Karpas-422 (cell line): ENCODE data around the gene FERD3L. TPM values are rescaled to one million over a fixed set of nuclear protein-coding genes. Genes with fewer than 3 reads are reported as not detected.

Experiments
- DNase-seq: peaks from one replicate; pipeline ENCODE4 v3.0.0-alpha.2; 2015
- H2AFZ ChIP-seq: fragments of 200-600 bp; sonication (generic); 2 replicates; pipeline ENCODE4 v1.6.1; 2014; ENCODE audit warnings: antibody characterized with exemption, low read length, mixed read lengths
- H3K27ac ChIP-seq: fragments of 200-600 bp; sonication (generic); 2 replicates; pipeline ENCODE4 v1.5.1; 2014; ENCODE audit warnings: mild to moderate bottlenecking, low read length, moderate library complexity
- H3K27me3 ChIP-seq: fragments of 200-600 bp; sonication (generic); 2 replicates; pipeline ENCODE4 v1.6.1; 2014; ENCODE audit warnings: low read length, mixed read lengths
- H3K36me3 ChIP-seq: fragments of 200-600 bp; sonication (generic); 2 replicates; pipeline ENCODE4 v1.6.1; 2014; ENCODE audit warnings: low read length, mixed read lengths; ENCODE audit not compliant: insufficient read depth
- H3K4me1 ChIP-seq: fragments of 200-600 bp; sonication (generic); 2 replicates; pipeline ENCODE4 v1.6.1; 2014; ENCODE audit warnings: mild to moderate bottlenecking, low read length, mixed read lengths
- H3K4me2 ChIP-seq: fragments of 200-600 bp; sonication (generic); 2 replicates; pipeline ENCODE4 v1.6.1; 2014; ENCODE audit warnings: low read length, low read depth, mild to moderate bottlenecking; ENCODE audit not compliant: poor library complexity, severe bottlenecking
- H3K4me3 ChIP-seq: fragments of 200-600 bp; sonication (generic); 2 replicates; pipeline ENCODE4 v1.5.1; 2014; ENCODE audit warnings: mild to moderate bottlenecking, antibody characterized with exemption, low read length, mixed read lengths
- H3K79me2 ChIP-seq: fragments of 200-600 bp; sonication (generic); 2 replicates; pipeline ENCODE4 v1.6.1; 2014; ENCODE audit warnings: mild to moderate bottlenecking, low read length, mixed read lengths
- H3K9ac ChIP-seq: fragments of 200-600 bp; sonication (generic); 2 replicates; pipeline ENCODE4 v1.6.0; 2014; ENCODE audit warnings: low read length
- H3K9me2 ChIP-seq: fragments of 200-600 bp; sonication (generic), shearing (Covaris generic); replicated peaks from 2 replicates; pipeline ENCODE4 v1.6.0; 2014; ENCODE audit warnings: mild to moderate bottlenecking, low read length, moderate library complexity; ENCODE audit not compliant: insufficient read depth
- H3K9me3 ChIP-seq: fragments of 300-700, 200-600 bp; sonication (generic); 2 replicates; pipeline ENCODE4 v1.6.1; 2014; ENCODE audit warnings: low read length, mixed read lengths
- H4K20me1 ChIP-seq: fragments of 200-600 bp; sonication (generic); 2 replicates; pipeline ENCODE4 v1.6.1; 2014; ENCODE audit warnings: mild to moderate bottlenecking, antibody characterized with exemption, low read length, low read depth; ENCODE audit not compliant: insufficient read depth
- total RNA-seq: library from RNA; depleted of rRNA; stranded (reverse); fragments of >200 nt; shearing (Covaris generic); gene quantifications from 2 replicates; pipeline ENCODE4 v1.2.3, GENCODE V29; 2014; ENCODE audit warnings: low replicate concordance

The FERD3L gene
- total RNA-seq, 1 experiment from 2014 or later = not detected

DNA sequence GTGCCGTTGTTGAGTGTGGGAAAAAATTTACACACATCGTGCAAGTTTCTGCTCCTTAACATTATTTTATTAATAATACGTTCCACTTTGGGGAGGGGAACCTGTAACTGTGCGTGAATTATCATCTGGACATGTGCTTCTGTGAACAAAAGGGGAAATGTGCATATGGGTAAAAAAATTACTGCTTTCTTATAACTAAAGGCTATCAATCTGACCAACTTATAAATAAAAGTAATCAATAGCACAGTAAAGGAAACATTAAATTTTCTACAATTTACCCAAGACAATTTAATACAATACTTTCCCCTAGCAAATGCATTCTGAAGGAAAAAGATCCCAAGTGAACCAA is 32.2 kb downstream of the FERD3L start:
- no peaks in the 10 kb centered on the region for H3K4me1 ChIP-seq
- H3K9me3 ChIP-seq = no peaks in the 10 kb centered on the region
- H3K4me2 ChIP-seq = no peak overlapping the region
- no peaks in the 10 kb centered on the region for H3K79me2 ChIP-seq
- H3K9me2 ChIP-seq = no peaks in the 10 kb centered on the region
- no peaks in the 10 kb centered on the region for H3K36me3 ChIP-seq
- no peaks in the 10 kb centered on the region for H4K20me1 ChIP-seq
- no peak overlapping the region for H3K4me3 ChIP-seq
- no peaks in the 10 kb centered on the region for H3K27me3 ChIP-seq
- DNase-seq = no peak
- no peak overlapping the region for H3K27ac ChIP-seq
- no peak overlapping the region for H3K9ac ChIP-seq
- H2AFZ ChIP-seq = no peak overlapping the region

DNA sequence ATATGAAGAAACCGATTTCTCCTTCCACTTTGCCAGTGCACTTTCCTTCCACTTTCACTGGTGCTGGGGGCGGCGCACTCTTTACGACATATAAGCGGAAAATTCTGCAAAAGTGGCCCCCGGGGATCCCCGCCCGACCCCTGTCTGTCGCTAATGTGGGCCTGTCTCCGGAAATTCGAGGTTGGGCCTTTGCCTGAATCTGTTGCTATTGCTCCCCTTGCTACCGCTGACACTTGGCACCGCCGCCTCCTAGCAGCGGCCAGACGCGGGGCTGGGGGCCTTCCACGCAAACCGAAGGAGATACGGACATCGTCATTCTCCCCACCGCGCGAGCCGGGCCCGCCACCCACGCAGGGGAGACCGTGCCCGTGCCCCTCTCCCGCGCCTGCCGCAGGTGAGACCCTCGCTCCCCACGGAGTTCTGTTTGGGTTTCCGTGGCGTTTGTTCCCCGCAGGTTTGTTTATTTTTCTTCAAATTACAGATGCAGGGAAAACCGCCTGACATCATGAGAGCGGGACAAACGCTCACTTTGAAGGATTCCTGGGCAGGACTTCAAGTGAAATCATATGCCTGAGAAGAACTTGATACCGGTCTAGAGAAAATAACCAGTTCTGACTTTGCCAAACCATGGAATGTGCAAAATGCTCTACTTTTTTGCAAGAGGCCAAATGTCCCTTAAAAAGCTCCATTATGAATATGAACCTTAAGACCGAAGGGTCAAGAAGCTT is 32.8 kb downstream of the FERD3L start:
- Histone ChIP-seq H3K9me3 (no peaks in the 10 kb centered on the region), H3K36me3 (no peaks in the 10 kb centered on the region), H3K4me1 (no peaks in the 10 kb centered on the region), H2AFZ (no peak overlapping the region), H3K27ac (no peak overlapping the region), H3K27me3 (no peaks in the 10 kb centered on the region), H4K20me1 (no peaks in the 10 kb centered on the region), H3K4me3 (no peak overlapping the region), H3K9ac (no peak overlapping the region), H3K4me2 (no peak overlapping the region), H3K9me2 (no peaks in the 10 kb centered on the region), H3K79me2 (no peaks in the 10 kb centered on the region)
- no peak for DNase-seq

DNA sequence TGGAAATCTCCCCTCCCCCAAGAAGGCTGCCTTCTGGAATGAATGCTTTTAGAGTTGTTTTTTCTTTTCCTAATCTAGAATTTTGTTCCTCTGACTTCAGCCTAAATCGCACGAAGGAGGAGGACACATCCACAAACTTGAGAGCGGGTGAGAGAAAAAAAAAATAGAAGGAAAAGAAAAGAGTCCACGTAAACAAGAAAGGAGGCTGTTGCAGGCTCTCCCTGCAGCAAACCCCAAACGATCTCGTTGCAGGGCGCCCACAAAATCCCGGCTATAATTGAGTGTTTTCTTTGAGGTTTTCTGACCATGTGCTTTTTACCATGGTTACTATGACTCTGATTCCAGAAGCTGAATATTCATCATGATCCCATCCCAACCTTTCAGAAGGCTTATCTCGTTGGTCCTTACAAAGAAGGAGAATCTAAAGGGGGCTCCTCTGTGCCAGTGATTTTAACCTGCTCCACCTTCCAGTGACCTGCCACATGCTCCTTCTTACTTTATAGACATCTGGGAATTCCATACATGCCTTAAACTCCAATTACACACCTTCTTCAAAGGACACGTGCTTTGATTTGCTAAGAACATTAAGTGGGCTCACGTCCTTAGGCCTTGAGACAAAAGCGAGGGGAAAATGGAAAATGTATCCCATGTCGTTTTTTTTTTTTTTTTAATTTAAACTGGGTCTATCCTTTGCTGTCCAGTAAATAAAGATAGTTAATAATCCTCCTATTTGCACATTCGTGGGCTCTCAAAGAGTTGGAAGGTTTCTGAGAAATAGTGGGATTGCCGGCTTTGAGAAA is 33.5 kb downstream of the FERD3L start:
- Histone ChIP-seq H3K27me3 (no peaks in the 10 kb centered on the region), H2AFZ (no peak overlapping the region), H3K4me3 (no peak overlapping the region), H3K9me3 (no peaks in the 10 kb centered on the region), H3K9me2 (no peaks in the 10 kb centered on the region), H3K4me2 (no peak overlapping the region), H3K9ac (no peak overlapping the region), H4K20me1 (no peaks in the 10 kb centered on the region), H3K79me2 (no peaks in the 10 kb centered on the region), H3K27ac (no peak overlapping the region), H3K36me3 (no peaks in the 10 kb centered on the region), H3K4me1 (no peaks in the 10 kb centered on the region)
- DNase-seq = no peak

DNA sequence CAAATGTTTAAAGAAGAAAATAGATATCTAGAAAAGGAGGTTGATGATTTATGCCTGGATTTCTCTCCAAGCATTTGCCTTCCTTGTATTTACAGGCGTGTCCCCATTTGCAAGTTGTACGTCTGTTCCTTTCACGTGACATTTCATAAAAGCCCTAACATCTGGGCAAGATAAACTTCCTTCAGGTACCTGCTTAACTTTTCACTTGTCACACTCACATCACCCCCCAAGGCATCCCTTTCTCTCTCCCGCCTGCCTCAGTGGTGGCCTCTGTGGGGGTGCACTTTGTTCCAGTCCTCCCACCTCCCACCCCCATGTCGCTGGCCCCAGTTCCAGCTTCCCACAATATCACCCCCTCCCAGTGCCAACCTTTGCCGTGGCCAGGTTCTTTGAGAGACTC is 34.4 kb downstream of the FERD3L start:
- H3K36me3 ChIP-seq = no peaks in the 10 kb centered on the region
- no peak overlapping the region for H3K4me3 ChIP-seq
- no peaks in the 10 kb centered on the region for H3K79me2 ChIP-seq
- H2AFZ ChIP-seq = no peak overlapping the region
- no peaks in the 10 kb centered on the region for H3K27me3 ChIP-seq
- no peaks in the 10 kb centered on the region for H3K9me2 ChIP-seq
- no peak overlapping the region for H3K9ac ChIP-seq
- H3K9me3 ChIP-seq = no peaks in the 10 kb centered on the region
- no peak for DNase-seq
- no peak overlapping the region for H3K4me2 ChIP-seq
- H4K20me1 ChIP-seq = no peaks in the 10 kb centered on the region
- H3K27ac ChIP-seq = no peak overlapping the region
- H3K4me1 ChIP-seq = no peaks in the 10 kb centered on the region

DNA sequence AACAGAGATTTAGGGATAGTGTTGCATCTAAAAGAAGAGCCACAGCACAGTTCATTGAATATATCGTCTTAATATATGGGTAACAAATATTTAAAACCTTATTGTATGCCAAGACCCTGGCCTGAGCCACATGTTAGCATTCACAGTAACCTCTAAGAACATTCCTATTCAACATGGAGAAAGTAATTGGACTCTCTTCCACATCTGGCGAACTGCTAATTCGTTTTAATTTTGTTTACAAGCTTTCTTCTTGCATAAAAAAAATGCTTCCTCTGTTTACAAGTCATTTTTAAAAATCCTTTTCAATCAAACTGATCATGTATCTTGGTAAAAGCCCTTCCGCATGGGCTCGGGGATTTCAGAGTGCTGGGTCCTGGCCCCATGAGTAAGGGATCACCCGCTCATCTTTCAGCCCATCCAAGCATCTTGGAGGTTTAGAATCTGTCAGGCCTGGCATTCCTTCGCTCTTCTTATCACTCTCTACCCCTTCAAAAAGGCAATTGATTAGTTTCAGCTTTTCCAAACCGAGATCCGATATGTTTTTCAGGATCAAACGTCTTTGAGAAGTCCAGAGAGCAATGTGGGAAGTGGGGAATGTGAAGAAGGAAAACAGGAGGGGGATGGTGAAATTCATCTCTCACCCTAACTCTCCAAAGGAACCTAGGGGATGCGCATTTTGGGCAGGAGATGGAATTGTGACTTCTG is 35.0 kb downstream of the FERD3L start:
- no peaks in the 10 kb centered on the region for H3K4me1 ChIP-seq
- no peak overlapping the region for H3K27ac ChIP-seq
- no peak overlapping the region for H3K4me3 ChIP-seq
- H3K79me2 ChIP-seq = no peaks in the 10 kb centered on the region
- H3K4me2 ChIP-seq = no peak overlapping the region
- H3K9me2 ChIP-seq = no peaks in the 10 kb centered on the region
- H2AFZ ChIP-seq = no peak overlapping the region
- no peaks in the 10 kb centered on the region for H3K9me3 ChIP-seq
- no peak overlapping the region for H3K9ac ChIP-seq
- no peaks in the 10 kb centered on the region for H3K36me3 ChIP-seq
- H4K20me1 ChIP-seq = no peaks in the 10 kb centered on the region
- H3K27me3 ChIP-seq = no peaks in the 10 kb centered on the region
- DNase-seq = no peak

DNA sequence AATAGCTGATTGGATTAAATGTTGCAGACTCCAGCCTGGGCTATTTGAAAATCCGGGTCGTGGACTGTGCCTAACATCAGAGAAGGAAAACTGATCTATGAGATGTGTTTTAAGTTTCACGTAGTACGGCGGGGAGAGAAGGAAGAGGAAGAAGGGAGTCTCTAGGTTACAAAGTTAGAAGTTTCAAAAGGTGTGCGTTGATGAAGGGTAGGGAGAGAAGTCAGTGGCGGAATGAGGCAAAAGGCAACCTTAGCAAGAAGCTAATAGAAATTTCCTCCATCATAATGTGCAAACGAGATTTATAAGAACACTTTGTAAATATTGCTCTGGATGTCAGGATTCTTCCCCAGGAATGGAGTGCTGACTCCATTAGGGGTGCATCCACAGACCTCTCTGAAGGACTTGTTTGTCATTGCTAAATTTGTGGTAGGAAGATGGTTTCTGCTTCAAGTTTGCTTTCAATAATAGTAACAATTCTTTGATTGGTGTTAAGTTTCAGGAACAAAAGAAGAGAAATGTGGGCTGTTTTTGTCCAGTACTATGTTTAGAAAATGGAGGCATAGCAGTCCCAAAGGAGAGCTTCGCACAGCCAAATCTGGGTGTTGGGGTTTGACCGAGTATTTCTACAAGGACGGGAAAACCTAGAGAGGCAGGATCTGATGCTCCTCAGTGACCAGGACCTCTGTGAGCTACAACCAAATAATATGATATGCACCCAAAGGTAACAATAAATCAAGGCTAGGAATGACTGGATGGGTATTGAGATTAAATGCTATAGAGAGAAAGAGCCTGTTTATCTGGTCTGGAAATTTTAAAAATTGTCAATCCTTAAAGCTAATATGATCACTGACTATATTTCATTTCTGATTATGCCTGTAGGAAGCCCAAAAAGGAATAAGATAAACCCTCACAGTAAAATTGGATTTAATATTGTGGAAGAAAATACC is 35.9 kb downstream of the FERD3L start:
- Histone ChIP-seq H3K27ac (no peak overlapping the region), H3K27me3 (no peaks in the 10 kb centered on the region)

DNA sequence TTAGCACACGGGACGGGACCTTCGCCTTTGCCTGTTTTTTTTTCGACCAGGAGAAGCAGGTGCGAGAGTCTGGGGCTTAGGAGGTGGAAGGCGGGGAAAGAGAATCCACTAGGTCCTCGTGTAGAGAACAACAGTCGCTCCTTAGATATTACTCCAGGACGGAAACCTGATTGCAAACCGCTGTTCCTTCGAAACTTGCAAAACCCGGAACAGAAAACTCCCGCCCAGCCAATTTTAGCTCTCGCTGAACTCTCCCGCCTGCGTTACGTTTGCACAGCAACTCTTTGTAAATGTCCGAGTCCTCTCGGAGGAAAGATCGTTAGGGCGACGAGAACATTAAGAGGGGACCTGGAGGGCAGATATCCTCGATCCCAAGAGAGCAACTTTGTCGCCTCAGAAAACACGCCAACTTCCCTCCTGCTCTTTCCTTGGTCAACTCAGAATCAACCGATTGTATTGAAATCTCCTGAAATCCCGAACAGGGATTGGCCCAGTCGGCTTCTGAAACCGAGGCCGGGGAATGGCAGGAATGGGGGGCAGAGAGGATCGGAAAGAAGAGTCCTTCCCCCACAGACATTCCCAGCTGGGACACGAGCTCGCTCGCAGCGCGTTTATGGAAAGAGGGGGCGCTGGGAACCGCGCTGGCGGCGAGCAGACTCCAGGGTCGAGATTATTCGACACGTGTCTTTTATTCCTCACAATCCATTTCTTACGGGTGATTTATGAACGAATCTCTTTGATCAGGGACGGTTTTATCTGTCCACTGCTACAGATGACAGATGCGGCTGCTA is 37.7 kb downstream of the FERD3L start:
- no peaks in the 10 kb centered on the region for H3K9me3 ChIP-seq
- no peak overlapping the region for H2AFZ ChIP-seq
- DNase-seq = no peak
- no peaks in the 10 kb centered on the region for H3K9me2 ChIP-seq
- H3K4me2 ChIP-seq = no peak overlapping the region
- H3K79me2 ChIP-seq = no peaks in the 10 kb centered on the region
- H3K27me3 ChIP-seq = no peaks in the 10 kb centered on the region
- no peak overlapping the region for H3K4me3 ChIP-seq
- H3K9ac ChIP-seq = no peak overlapping the region
- no peak overlapping the region for H3K27ac ChIP-seq
- H4K20me1 ChIP-seq = no peaks in the 10 kb centered on the region
- no peaks in the 10 kb centered on the region for H3K4me1 ChIP-seq
- H3K36me3 ChIP-seq = no peaks in the 10 kb centered on the region

More for the DNA sequence above, 35.9 kb downstream of the FERD3L start:
- Histone ChIP-seq H3K4me1 (no peaks in the 10 kb centered on the region), H3K9ac (no peak overlapping the region), H2AFZ (no peak overlapping the region), H3K4me2 (no peak overlapping the region), H3K9me3 (no peaks in the 10 kb centered on the region), H4K20me1 (no peaks in the 10 kb centered on the region), H3K4me3 (no peak overlapping the region), H3K9me2 (no peaks in the 10 kb centered on the region), H3K79me2 (no peaks in the 10 kb centered on the region), H3K36me3 (no peaks in the 10 kb centered on the region)
- DNase-seq = no peak
